NOMO-1 (cell line): ENCODE measurements around the gene KIF19.
"Not testable (repeated sequence)": the region's sequence is repeated elsewhere in the genome, so short reads cannot be mapped to it uniquely, and the experiment has no call there.

Source experiments
- DNase-seq, 2 experiments: peaks; one replicate each; lab custom pipeline; 2025; ENCODE audit not compliant: unreplicated experiment in 2 of 2; lab: John Stamatoyannopoulos, UW

KIF19 gene

GRCh38 chr17:74325743-74326379 lies at the start of gene KIF19:
Gene KIF19 (plus strand): TSS chr17:74326226. CDS start chr17:74326350, 124 bp downstream.
- DNase-seq: peak; percentile 43 to 72

DNA sequence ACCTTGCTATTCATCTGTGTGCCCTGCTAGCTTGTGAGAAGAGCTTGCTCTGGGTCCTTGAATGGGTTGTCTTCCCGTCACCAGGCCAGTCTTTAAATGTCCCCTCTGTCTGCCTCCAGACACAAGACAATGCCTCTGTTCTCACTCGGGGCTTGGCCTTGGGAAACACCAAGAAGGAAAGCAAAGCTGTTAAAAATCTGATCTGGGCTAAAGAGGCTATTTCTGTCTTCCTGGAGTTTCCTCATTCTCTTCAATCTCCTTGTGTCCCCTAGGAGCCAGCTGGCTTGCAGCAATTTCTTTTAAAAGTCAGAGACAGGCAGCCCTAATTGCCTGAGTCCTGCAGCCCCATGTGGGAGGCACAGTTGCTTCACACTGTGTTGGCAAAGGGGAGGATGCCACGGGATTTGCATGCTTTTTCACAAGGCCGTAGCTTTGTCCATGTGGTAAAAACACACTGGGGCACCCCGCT lies 49.5 kb upstream of the KIF19 start:
- no peak for DNase-seq

DNA sequence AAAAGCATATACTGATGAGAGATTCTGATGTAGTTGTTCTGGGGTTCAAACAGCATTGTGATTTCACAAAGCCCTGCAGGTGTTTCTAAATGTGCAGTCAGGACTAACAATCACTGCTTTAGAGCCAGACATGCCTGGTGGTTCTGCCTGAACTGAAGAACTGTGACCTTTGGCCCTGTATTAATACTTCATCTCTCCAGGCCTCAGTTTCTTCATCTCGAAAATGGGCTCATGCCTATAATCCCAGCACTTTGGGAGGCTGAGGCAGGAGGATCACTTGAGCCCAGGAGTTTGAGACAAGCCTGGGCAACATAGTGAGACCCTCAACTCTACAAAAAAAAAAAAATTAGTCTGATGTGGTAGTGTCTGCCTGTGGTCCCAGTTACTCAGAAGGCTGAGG lies 48.1 kb upstream of the KIF19 start:
- DNase-seq: no peak

GRCh38 chr17:74279617-74280016 lies 46.4 kb upstream of the KIF19 start:
- DNase-seq: not testable (repeated sequence)

DNA sequence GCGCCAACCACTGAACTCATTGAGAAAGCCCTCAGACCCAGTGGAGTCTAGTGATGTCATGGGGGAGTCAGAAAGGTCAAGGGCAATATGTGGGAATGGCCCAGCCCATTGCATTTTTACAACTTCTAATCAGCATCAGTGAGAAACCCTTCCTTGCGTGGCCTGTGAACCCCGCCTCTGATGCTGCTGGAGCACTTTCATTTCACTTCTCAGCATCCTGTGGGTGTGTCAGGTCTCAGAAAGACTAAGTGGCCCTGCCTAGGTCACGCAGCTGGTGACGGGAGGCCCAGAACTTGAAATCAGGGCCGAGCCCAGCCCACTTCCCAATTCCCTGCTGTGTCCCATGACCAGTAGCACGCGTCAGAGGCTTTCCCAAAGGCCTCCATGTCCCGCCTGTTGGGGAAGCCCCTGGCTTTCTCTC lies 45.9 kb upstream of the KIF19 start:
- DNase-seq: no peak

- DNase-seq: no peak
Observed at GRCh38 chr17:74281799-74282198, 44.2 kb upstream of the KIF19 start.

DNA sequence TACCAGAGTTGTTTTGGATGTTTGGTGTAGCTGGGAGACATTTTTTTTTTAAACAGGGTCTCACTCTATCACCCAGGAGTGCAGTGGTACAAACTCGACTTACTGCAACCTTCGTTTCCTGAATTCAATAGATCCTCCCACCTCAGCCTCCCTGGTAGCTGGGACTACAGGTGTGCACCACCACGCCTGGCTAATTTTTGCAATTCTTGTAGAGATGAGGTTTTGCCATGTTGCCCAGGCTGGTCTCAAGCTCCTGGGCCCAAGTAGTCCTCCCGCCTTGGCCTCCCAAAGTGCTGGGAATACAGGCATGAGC lies 43.8 kb upstream of the KIF19 start:
- DNase-seq: not testable (repeated sequence)

DNA sequence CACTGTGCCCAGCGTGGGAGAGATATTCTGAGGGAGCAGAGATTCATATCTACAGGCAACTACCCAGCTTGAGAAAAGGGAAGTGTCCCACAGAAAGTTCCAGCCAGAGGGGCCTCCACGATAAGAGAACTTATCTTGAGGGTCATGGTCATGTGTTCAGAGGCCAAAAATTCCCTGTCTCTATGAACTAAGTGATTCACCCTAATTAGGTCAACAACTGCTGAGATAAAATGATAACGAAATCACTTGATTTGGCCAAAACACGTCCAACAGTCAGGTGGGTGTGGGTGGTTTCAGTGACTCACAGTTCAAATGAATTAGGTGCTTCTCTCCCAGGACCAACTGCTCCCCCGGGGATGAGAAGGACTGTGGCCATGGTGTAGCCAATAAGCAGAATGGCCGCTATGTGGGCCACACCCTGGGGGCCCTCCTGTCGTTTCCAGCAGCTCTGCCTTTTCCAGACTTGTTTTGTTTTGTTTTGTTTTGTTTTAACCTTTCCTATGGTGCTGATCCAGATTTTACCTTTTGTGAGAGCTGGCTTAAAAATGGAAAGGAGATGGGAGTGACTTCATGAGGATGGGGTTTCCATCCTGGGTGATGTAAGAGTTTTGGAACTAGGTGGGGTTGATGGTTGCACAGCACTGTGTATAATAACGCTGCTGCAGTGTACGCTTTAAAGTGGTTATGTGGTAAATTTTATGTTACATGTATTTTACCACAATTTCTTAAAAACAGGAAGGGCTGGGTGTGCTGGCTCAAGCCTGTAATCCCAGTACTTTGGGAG lies 43.2 kb upstream of the KIF19 start:
- peak; percentile 65 to 85 for DNase-seq

DNA sequence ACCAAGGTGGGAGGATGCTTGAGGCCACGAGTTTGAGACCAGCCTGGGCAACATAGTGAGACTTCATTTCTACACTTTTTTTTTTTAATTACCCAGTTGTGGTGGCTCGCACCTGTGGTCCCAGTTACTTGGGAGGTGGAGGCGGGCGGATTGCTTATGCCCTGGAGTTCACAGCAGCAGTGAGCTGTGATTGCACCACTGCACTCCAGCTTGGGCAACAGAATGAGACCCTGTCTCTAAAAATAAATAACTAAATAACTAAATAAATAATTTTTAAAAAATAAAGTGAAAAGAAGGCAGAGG lies 42.7 kb upstream of the KIF19 start:
- DNase-seq: no peak

GRCh38 chr17:74287031-74287602 lies 38.9 kb upstream of the KIF19 start:
- no peak for DNase-seq

- DNase-seq: no peak
Observed at GRCh38 chr17:74288785-74289184, 37.2 kb upstream of the KIF19 start.

GRCh38 chr17:74289688-74290087 lies 36.3 kb upstream of the KIF19 start:
- no peak for DNase-seq

GRCh38 chr17:74290340-74290739 lies 35.7 kb upstream of the KIF19 start:
- DNase-seq: no peak

GRCh38 chr17:74292495-74292894 lies 33.5 kb upstream of the KIF19 start:
- no peak for DNase-seq

GRCh38 chr17:74295625-74296547 lies 30.1 kb upstream of the KIF19 start:
- DNase-seq: no peak

- peak; percentile 59 to 67 for DNase-seq
Observed at GRCh38 chr17:74296548-74296936, 29.5 kb upstream of the KIF19 start.

DNA sequence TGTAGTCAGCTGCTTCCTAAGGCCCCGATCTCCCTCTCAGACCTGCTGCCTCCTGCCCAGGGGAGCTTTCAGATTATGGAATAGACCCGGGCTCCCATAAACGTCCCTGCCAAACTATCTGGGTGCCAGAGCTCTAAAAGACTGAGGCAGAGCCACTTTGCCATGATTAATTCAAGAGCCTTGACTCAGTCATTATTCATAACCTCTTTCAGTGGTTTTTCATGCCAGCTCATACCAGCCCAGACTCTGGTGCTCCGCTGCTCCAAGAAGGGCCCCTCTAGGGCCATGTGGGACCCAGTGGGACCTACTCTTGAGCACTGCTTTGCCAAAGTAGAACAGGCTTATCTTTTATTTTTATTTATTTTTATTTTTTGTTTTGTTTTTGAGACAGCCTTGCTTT lies 28.1 kb upstream of the KIF19 start:
- no peak for DNase-seq

- DNase-seq: no peak
Observed at GRCh38 chr17:74298778-74299177, 27.2 kb upstream of the KIF19 start.

GRCh38 chr17:74299226-74300009 lies 26.6 kb upstream of the KIF19 start:
- DNase-seq: no peak

DNA sequence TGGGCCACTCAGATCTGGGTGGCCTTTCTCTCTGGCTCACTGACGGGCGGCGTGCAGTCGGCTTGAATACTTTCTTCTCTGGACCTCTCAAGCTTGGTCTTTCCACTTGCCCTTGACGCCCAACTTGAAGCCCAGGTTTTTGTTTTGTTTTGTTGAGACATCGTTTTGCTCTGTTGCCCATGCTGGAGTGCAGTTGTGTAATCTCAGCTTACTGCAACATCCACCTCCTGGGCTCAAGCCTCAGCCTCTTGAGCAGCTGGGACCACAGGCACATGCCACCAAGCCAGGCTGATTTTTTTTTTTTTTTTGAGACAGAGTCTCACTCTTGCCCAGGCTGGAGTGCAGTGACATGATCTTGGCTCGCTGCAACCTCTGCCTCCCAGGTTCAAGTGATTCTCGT lies 22.7 kb upstream of the KIF19 start:
- DNase-seq: peak; percentile 36 to 64
